Measurements from ENCODE around the gene RNF157. TPM values are rescaled to one million over a fixed set of nuclear protein-coding genes. Genes with fewer than 3 reads are reported as not detected.

Gene RNF157
- total RNA-seq, 6 donors from 2014 or later = 1.1 to 14.7 (median 2.5) TPM

DNA sequence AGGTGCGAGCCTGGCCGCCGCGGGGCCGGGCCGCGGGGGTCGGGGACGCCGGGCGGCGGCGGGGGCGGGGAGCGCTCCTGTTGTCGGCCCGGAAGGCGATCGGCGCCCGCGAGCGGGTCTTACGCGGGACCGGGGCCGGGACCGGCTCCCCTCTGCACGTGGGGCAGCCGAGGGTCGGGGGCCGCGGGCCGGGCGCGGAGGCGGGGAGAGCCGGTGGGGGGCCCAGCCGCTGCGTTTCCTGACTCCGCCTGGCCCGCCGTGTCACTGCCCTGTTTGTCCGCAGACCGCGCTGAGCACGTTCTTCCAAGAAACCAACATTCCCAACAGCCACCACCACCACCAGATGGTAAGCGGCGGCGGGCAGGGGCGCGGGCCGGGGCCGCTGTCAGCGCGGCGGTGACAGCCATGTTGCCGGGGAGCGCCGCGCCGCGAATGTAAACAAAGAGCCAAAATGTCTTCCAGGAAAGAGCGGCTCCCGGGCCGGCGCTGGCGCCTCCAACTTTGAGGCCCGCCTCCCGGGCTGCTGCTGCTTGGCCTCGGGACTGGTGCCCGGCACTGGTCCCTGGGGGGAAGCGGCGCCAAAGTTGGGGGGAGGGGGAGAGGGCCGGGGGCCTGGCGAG is 25.4 kb upstream of the RNF157 start:
- WGBS, 2 donors = 0 to 2% methylated on average over 13 to 34 of the region's 76 CpGs
- Histone ChIP-seq H3K36me3 (peaks cover 2 to 20% (median 16%) of the 10 kb centered on the region in 4 donors), H3K4me1 (peaks cover 72 to 80% (median 75%) of the 10 kb centered on the region in 4 donors), H3K4me3 (peak overlapping the region; percentile 89 to 100 (median 96)), H3K27ac (peak overlapping the region; percentile 94 to 100 (median 96)), H3K27me3 (no peaks in the 10 kb centered on the region), H3K9me3 (no peaks in the 10 kb centered on the region)
- peak in 1 of 4 donors; percentile 36 for TF ChIP-seq POLR2A (IDR thresholded peaks at IDR 0.05)
- peak in 1 of 2 donors; percentile 43 for TF ChIP-seq POLR2AphosphoS5 (IDR thresholded peaks at IDR 0.05)
- no peak for TF ChIP-seq EP300 (IDR thresholded peaks at IDR 0.05)
- TF ChIP-seq, protein P1, sequence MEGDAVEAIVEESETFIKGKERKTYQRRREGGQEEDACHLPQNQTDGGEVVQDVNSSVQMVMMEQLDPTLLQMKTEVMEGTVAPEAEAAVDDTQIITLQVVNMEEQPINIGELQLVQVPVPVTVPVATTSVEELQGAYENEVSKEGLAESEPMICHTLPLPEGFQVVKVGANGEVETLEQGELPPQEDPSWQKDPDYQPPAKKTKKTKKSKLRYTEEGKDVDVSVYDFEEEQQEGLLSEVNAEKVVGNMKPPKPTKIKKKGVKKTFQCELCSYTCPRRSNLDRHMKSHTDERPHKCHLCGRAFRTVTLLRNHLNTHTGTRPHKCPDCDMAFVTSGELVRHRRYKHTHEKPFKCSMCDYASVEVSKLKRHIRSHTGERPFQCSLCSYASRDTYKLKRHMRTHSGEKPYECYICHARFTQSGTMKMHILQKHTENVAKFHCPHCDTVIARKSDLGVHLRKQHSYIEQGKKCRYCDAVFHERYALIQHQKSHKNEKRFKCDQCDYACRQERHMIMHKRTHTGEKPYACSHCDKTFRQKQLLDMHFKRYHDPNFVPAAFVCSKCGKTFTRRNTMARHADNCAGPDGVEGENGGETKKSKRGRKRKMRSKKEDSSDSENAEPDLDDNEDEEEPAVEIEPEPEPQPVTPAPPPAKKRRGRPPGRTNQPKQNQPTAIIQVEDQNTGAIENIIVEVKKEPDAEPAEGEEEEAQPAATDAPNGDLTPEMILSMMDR (IDR thresholded peaks at IDR 0.05) = peak in 1 of 6 experiments; percentile 12
- ATAC-seq (ENCODE audit: low FRiP score in 2 of 2) (no peak), DNase-seq (peak; percentile 63 to 93)

DNA sequence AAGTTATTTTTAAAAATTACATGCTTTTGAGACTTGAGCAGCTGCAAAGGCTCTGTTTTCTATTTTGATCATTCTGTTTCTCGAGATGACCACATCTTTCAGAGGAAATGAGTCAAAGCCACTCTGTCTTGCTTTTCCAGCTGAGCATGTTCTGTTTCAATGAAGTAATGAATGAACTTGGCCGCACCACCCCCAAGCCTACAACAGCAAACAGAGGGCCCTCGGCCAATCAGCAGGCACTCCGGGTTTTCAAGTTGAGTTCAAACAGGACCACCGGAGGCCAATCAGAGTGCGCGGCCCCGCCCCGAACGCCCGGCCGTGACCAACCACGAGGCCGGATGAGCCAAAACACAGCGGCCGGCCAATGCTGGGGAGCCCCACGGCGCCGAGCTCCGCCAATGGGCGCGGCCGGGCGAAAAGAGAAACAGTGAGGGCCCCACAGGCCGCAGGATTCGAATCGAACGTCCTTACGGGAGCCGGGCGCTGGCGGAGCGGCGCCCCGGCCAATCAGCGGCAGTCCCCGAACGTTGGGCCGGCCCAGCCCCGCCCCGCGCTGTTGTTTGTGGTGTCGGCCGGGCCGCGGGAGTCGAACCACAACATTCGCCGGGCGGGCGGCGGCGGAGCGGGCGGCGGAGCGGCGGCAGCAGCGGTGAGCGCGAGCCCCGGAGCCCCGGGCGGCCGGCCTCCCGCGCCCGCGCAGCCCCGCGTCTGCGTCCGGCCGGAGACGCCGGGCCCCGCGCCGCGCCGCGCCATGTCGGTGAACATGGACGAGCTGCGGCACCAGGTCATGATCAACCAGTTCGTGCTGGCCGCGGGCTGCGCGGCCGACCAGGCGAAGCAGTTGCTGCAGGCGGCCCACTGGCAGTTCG is 24.7 kb upstream of the RNF157 start, which contains the start of gene UBALD2:
UBALD2 (plus strand) TSS at position 594 of the 869 bp plus-strand sequence; CDS start at position 752, 158 bp downstream.
- WGBS, 2 donors = 0% methylated on average over 2 to 30 of the region's 94 CpGs
- TF ChIP-seq EP300 (IDR thresholded peaks at IDR 0.05) (peak in 1 of 4 donors; percentile 32), POLR2A (IDR thresholded peaks at IDR 0.05) (peak in 3 of 4 donors; percentile 81 to 96 (median 83)), POLR2AphosphoS5 (IDR thresholded peaks at IDR 0.05) (peak; percentile 84 to 95)
- TF ChIP-seq, protein P1 (IDR thresholded peaks at IDR 0.05) = peak in 2 of 6 experiments; percentile 7 to 9

DNA sequence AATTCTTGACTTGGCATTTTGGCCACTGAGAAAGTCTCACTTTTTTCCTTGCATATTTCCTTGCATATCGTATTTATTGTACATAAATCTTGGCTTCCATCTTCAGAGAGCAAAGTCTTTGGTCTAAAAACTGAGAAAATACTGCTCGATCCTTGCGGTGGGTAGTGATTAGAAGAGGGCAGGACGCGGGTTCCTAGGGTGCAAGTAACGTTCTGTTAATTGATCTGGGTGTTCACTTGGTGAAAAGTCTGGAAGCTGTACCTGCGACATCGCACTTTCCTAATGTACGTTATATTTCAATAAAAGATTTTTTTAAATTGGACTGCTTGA is 24.1 kb upstream of the RNF157 start:
- no peak for TF ChIP-seq POLR2AphosphoS5 (IDR thresholded peaks at IDR 0.05)
- TF ChIP-seq, protein P1 (IDR thresholded peaks at IDR 0.05) = no peak
- no peak for TF ChIP-seq POLR2A (IDR thresholded peaks at IDR 0.05)
- no peak for TF ChIP-seq EP300 (IDR thresholded peaks at IDR 0.05)
- Histone ChIP-seq H3K27me3 (no peaks in the 10 kb centered on the region), H3K9me3 (no peaks in the 10 kb centered on the region), H3K4me3 (no peak overlapping the region), H3K36me3 (peaks cover under 1 to 6% (median 4%) of the 10 kb centered on the region in 4 donors), H3K27ac (peak overlapping the region; percentile 73 to 100 (median 84)), H3K4me1 (peaks cover 61 to 78% (median 72%) of the 10 kb centered on the region in 4 donors)
- ATAC-seq (ENCODE audit: low FRiP score in 2 of 2) = no peak
- no peak for DNase-seq
- 56% methylated on average over 9 of the region's 9 CpGs for WGBS, 2 donors

More for the DNA sequence above, 24.7 kb upstream of the RNF157 start, which contains the start of gene UBALD2:
- H3K4me1 ChIP-seq = peaks cover 66 to 78% (median 70%) of the 10 kb centered on the region in 4 donors
- H3K36me3 ChIP-seq = peaks cover 2 to 12% (median 9%) of the 10 kb centered on the region in 4 donors
- H3K9me3 ChIP-seq = no peaks in the 10 kb centered on the region
- H3K27me3 ChIP-seq = no peaks in the 10 kb centered on the region
- peak; percentile 100 for DNase-seq
- peak; percentile 97 to 98 for ATAC-seq (ENCODE audit: low FRiP score in 2 of 2)
- peak within 1 kb of the TSS; percentile 89 to 100 (median 96) for H3K4me3 ChIP-seq
- peak within 1 kb of the TSS; percentile 94 to 100 (median 96) for H3K27ac ChIP-seq

DNA sequence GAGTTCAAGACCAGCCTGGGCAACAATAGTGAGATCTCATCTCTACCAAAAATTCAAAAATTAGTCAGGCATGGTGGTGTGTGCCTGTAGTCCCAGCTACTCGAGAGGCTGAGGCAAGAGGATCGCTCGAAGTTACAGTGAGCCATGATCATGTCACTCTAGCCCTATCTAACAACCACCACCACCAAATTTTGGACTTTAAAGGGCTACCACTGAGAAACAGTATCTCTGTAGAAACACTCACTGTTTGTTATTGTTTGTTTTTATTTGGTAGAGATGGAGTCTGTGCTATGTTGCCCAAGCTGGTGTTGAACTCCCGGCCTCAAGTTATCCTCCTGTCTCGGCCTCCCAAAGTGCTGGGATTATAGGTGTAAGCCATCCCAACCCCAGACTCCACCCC is 23.6 kb upstream of the RNF157 start:
- TF ChIP-seq EP300 (IDR thresholded peaks at IDR 0.05) (no peak), POLR2A (IDR thresholded peaks at IDR 0.05) (no peak), POLR2AphosphoS5 (IDR thresholded peaks at IDR 0.05) (no peak)
- TF ChIP-seq, protein P1 (IDR thresholded peaks at IDR 0.05) = no peak
- DNase-seq = no peak
- Histone ChIP-seq H3K27me3 (no peaks in the 10 kb centered on the region), H3K9me3 (no peaks in the 10 kb centered on the region), H3K27ac (peak overlapping the region; percentile 73 to 100 (median 84)), H3K36me3 (peaks cover 0 to 2% (median under 1%) of the 10 kb centered on the region in 4 donors), H3K4me1 (peaks cover 57 to 74% (median 68%) of the 10 kb centered on the region in 4 donors), H3K4me3 (no peak overlapping the region)
- no peak for ATAC-seq (ENCODE audit: low FRiP score in 2 of 2)
- WGBS, 2 donors = 91 to 94% methylated on average over 5 of the region's 5 CpGs
